ENCODE measurements around the gene PLEKHG4.
A peak's percentile ranks its signal among the peaks of the same experiment; 100 is the strongest.

Gene PLEKHG4

GRCh38 chr16:67279296-67280089, at the start of gene PLEKHG4:
Gene PLEKHG4 (plus strand): TSS chr16:67279532. CDS start chr16:67280045, 513 bp downstream.
- peak; percentile 72 for DNase-seq

GRCh38 chr16:67229906-67230808, 49.2 kb upstream of the PLEKHG4 start:
- DNase-seq = no peak

GRCh38 chr16:67230809-67231660, 48.3 kb upstream of the PLEKHG4 start:
- DNase-seq = no peak

GRCh38 chr16:67233596-67233995, 45.7 kb upstream of the PLEKHG4 start:
- DNase-seq = no peak

- DNase-seq = no peak
These were observed 45.1 kb upstream of the PLEKHG4 start for GRCh38 chr16:67234180-67234597.

- DNase-seq = no peak
These were observed 43.3 kb upstream of the PLEKHG4 start for GRCh38 chr16:67235816-67236562.

GRCh38 chr16:67236563-67237395, 42.6 kb upstream of the PLEKHG4 start:
- peak; percentile 39 for DNase-seq

GRCh38 chr16:67237396-67238277, 41.7 kb upstream of the PLEKHG4 start:
- DNase-seq = no peak

- DNase-seq = no peak
These were observed 41.1 kb upstream of the PLEKHG4 start for GRCh38 chr16:67238278-67238575.

- DNase-seq = no peak
These were observed 40.4 kb upstream of the PLEKHG4 start for GRCh38 chr16:67238806-67239470.

GRCh38 chr16:67240506-67240905, 38.8 kb upstream of the PLEKHG4 start:
- DNase-seq = peak; percentile 24

- DNase-seq = peak; percentile 83
These were observed 38.1 kb upstream of the PLEKHG4 start for GRCh38 chr16:67241008-67241900.

GRCh38 chr16:67242138-67242730, 37.1 kb upstream of the PLEKHG4 start:
- DNase-seq = no peak

- no peak for DNase-seq
These were observed 35.9 kb upstream of the PLEKHG4 start for GRCh38 chr16:67243481-67243880.

- peak; percentile 94 for DNase-seq
These were observed 34.7 kb upstream of the PLEKHG4 start for GRCh38 chr16:67244387-67245185.

- no peak for DNase-seq
These were observed 34.1 kb upstream of the PLEKHG4 start for GRCh38 chr16:67245186-67245585.

GRCh38 chr16:67245674-67246080, 33.7 kb upstream of the PLEKHG4 start:
- no peak for DNase-seq

Data from fibroblast of upper back skin (primary cell).